H1 (cell line): ENCODE data around the gene EVA1C.

Experiments used
- CTCF ChIP-seq, 3 experiments: IDR thresholded peaks; 1 replicate in 2 of 3; 2 replicates in 1 of 3; pipeline versions ENCODE4 v1.5.1 to v1.6.1; 2011; ENCODE audit warnings: low read length in 3 of 3, mild to moderate bottlenecking in 3 of 3, inconsistent platforms in 2 of 3, low read depth in 1 of 3, moderate library complexity in 1 of 3; ENCODE audit not compliant: insufficient read depth in 1 of 3; ENCODE audit errors: control extremely low read depth in 1 of 3
- EP300 ChIP-seq, 2 experiments: IDR thresholded peaks; 1 replicate in 1 of 2; 2 replicates in 1 of 2; pipeline ENCODE4 v1.6.1; 2011 to 2012; ENCODE audit warnings: low read depth in 2 of 2, low read length in 2 of 2, mild to moderate bottlenecking in 2 of 2, borderline replicate concordance in 1 of 2, inconsistent platforms in 1 of 2, moderate library complexity in 1 of 2
- EZH2 ChIP-seq: fragments of 200-600 bp; sonication (generic); IDR thresholded peaks from 2 replicates; pipeline ENCODE4 v1.7.1; 2012; ENCODE audit warnings: low read depth, mild to moderate bottlenecking, moderate library complexity, low read length, inconsistent platforms; ENCODE audit not compliant: severe bottlenecking
- JUN ChIP-seq: IDR thresholded peaks from 2 replicates; pipeline ENCODE4 v1.6.1; 2011; ENCODE audit warnings: low read depth, mild to moderate bottlenecking, improper control_type of control experiment, low read length
- POLR2A ChIP-seq, 2 experiments: IDR thresholded peaks; 1 replicate in 1 of 2; 2 replicates in 1 of 2; pipeline ENCODE4 v1.6.1; 2011; ENCODE audit warnings: low read depth in 2 of 2, low read length in 2 of 2, mild to moderate bottlenecking in 2 of 2; ENCODE audit errors: control extremely low read depth in 1 of 2
- POLR2AphosphoS5 ChIP-seq: IDR thresholded peaks from 2 replicates; pipeline ENCODE4 v1.6.1; 2011; ENCODE audit warnings: low read depth, low read length
- TAF1 ChIP-seq: IDR thresholded peaks from 2 replicates; pipeline ENCODE4 v1.6.1; 2011; ENCODE audit warnings: mild to moderate bottlenecking, low read depth, low read length
- TCF12 ChIP-seq: IDR thresholded peaks from 2 replicates; pipeline ENCODE4 v1.6.1; 2011; ENCODE audit warnings: low read depth, mild to moderate bottlenecking, low read length
- USF2 ChIP-seq: IDR thresholded peaks from 2 replicates; pipeline ENCODE4 v1.6.1; 2011; ENCODE audit warnings: low read length, improper control_type of control experiment

GRCh38 chr21:32477424-32477745 lies 64.9 kb downstream of the EVA1C start:
- TF ChIP-seq EP300 (IDR thresholded peaks at IDR 0.05; ENCODE audit: borderline replicate concordance in 1 of 2, low read depth in 2 of 2, low read length in 2 of 2) (no peak), JUN (no peak), USF2 (no peak), POLR2A (IDR thresholded peaks at IDR 0.05; ENCODE audit: control extremely low read depth in 1 of 2, low read depth in 2 of 2, low read length in 2 of 2) (no peak), TAF1 (no peak), CTCF (IDR thresholded peaks at IDR 0.05; ENCODE audit: control extremely low read depth in 1 of 3, insufficient read depth in 1 of 3, low read depth in 1 of 3, low read length in 3 of 3) (no peak), TCF12 (no peak), POLR2AphosphoS5 (no peak), EZH2 (no peak)
